ENCODE measurements around the gene LHFPL3.

- TF ChIP-seq, protein P1, sequence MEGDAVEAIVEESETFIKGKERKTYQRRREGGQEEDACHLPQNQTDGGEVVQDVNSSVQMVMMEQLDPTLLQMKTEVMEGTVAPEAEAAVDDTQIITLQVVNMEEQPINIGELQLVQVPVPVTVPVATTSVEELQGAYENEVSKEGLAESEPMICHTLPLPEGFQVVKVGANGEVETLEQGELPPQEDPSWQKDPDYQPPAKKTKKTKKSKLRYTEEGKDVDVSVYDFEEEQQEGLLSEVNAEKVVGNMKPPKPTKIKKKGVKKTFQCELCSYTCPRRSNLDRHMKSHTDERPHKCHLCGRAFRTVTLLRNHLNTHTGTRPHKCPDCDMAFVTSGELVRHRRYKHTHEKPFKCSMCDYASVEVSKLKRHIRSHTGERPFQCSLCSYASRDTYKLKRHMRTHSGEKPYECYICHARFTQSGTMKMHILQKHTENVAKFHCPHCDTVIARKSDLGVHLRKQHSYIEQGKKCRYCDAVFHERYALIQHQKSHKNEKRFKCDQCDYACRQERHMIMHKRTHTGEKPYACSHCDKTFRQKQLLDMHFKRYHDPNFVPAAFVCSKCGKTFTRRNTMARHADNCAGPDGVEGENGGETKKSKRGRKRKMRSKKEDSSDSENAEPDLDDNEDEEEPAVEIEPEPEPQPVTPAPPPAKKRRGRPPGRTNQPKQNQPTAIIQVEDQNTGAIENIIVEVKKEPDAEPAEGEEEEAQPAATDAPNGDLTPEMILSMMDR (IDR thresholded peaks at IDR 0.05), result no peak
- TF ChIP-seq EZH2 (IDR thresholded peaks at IDR 0.05) (no peak), EZH2phosphoT487 (IDR thresholded peaks at IDR 0.05) (no peak)
Measured at GRCh38 chr7:104931181-104931781, 602.9 kb downstream of the LHFPL3 start.
